DMS 273 (cell line): ENCODE measurements around the gene ARHGEF7.

Experiments
- DNase-seq: peaks from one replicate; lab custom pipeline; 2025; ENCODE audit not compliant: unreplicated experiment; lab: John Stamatoyannopoulos, UW

The ARHGEF7 gene

DNA sequence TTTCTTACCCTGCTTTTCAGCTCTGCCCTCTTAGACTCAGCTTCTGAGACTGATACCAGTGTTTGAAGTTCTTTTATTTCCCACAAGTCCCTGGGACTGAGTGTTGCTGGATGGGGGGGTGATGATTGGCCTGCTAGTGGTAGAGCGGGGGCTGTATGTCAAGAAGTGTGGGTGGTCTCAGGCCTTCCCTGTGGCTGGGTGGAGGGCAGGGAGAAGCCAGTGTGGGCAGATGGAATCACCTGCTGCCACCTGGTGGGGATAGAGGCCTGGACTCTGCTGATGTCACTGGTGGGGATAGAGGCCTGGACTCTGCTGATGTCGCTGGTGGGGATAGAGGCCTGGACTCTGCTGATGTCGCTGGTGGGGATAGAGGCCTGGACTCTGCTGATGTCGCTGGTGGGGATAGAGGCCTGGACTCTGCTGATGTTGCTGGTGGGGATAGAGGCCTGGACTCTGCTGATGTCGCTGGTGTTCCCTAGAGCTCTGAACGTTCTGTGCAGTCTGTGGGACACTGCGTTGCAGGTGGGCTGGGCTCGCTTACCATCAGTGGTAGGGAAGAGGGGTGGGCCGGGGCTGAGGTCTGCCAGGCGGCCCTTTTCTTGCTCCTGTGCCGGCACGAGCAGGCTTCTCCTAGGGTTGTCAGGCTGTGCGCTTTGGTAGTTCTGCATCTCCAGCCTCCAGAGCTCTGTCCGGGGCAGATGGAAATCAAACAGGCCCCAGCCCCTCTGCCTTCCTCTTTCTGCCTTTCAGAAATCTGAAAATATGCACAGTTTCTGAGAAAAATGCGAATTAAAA is 101.3 kb downstream of the ARHGEF7 start:
- peak; percentile 48 for DNase-seq

DNA sequence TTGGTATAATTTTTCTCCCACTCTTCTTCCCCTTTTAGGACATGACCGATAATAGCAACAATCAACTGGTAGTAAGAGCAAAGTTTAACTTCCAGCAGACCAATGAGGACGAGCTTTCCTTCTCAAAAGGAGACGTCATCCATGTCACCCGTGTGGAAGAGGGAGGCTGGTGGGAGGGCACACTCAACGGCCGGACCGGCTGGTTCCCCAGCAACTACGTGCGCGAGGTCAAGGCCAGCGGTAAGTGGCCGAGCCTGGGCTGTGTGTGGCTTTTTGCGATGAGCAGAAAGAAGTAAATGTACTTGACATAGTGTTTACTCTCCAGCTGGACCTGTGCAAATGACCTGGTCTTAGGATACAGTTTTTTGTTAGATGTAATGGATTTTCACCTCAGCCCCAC is 102.5 kb downstream of the ARHGEF7 start:
- no peak for DNase-seq

DNA sequence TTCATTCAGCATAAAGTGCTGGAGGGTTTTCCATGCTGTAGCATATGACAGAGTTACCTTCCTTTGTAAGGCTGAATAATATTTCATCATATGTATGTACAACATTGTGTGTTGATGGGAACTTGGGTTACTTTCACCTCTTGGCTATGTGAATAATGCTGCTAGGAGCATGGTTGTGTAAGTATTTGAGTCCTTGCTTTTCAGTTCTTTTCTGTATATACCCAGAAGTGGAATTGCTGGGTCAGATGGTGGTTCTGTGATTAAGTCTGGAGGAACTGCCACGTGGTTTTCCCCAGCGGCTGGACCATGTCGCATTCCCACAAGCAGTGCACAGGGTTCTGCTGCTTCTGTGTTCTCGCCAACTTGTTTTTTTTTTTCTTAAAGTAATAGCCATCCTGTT is 104.2 kb downstream of the ARHGEF7 start:
- no peak for DNase-seq

DNA sequence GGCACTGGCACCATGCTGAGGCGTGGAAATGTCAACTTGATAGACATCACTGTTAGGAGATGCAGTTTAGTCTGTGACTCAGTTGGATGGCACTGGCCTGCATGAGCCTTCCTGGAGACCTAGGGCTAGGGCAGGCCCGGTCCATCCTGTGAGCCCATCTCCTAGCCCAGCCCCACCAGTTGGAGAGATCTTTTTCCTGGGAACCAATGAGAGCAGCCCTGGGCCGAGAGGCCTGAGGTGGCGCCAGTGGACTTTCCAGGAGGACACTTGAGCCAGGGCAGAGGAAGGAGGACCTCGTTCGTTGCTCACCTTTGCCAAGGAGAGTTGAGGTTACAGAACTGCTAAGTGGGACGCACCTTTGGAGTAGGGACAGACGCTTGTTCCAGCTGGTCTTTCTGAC is 104.8 kb downstream of the ARHGEF7 start:
- DNase-seq, result no peak

DNA sequence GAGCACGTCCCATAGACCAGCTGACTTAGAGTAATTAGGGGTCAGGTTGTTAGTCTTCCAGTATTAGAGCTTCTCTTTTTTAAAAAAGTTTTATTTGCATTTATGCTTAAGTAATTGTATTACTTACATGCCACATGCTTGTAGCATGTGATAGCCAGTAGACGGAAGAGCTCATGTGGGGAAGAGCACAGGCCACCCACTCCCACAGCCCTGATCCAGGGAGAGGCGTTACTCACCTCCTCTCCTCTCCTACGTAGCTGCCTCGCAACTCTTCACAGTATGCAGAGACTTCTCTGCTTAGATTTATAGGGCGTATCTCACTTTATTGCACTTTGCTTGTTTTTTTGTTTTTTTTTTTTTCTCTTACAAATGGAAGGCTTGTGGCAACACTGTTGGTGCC is 110.1 kb downstream of the ARHGEF7 start:
- DNase-seq, result no peak

DNA sequence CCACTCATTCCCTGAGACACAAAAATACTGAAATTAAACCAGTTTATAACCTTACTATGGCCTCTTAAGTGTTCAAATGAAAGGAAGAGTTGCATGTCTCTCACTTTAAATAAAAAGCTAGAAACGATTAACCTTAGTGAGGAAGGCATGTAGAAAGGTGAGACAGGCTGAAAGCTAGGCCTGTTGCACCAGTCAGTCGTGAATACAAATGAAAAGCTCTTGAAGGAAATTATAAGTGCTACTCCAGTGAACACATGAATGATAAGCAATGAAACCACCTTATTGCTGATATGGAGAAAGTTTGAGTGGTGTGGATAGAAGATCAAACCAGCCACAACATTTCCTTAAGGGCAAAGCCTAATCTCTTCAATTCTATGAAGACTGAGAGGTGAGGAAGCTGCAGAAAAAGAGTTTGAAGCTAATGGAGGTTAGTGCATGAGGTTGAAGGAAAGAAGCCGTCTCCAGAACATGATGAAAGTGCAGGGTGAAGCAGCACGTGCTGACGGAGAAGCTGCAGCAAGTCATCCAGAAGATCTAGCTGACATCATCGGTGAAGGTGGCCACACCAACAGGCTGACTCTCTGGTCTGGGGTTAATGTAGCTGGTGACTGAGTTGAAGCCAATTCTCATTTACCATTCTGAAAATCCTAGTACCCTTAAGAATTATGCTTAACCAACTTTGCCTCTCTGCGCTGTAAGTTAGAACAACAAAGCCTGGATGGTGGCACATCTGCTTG is 110.9 kb downstream of the ARHGEF7 start:
- DNase-seq, result no peak

DNA sequence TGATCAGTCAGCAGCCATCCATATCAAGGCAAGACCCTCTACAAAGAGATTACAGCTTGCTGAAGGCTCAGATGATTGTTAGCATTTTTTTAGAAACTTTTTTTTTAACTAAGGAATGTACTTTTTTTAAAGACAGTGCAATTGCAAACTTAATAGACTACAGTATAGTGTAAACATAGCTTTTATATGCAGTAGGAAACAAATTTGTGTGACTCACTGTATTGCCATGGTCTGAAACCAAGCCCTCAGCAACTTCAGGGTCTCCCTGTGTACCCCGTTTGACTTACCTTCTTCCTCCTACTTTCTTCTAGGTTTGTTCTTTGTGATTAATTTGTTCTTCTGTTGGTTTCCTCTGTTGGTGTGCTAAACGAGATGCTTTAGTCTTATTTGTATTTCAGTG is 112.3 kb downstream of the ARHGEF7 start:
- DNase-seq, result no peak

DNA sequence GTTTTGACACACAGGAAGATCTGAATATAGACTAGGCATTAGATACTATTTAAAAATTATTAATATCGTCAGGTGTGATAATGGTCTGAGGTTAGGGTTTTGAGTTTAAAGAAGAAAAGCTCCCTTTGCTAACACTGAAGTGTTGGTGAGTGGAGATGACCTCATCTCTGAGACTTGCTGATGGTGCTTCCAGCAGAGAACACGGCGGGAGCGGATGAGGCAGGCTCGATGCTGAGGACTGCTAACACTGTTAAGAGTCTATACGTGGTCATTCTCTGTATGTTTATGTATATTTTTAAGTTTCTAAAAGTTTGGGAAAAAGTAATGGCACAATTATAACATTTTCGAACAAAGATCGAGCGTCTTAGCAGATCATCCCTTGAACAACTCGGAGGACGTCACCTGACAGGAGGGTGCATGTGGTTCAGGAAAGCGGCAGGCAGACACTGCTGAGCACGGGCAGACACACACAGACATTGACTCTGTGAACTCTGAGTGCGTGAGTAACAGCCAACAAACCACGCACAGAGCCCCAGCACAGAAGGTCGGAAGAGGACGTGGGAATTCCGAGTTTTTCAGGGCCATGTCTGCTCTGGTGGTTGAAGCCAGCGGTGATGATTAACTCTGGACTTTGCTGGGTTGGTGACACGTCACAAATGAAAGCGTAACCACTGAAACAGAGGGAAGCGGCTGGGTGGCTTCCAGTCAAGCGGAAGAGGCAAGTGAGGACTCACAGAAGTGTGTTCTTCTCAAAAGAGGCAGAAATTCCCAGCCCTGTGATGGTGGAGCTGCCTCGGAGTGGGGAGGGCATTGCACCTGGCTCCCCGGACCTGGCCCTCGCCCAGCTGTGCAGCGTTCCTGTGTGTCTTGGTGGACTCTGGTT is 113.4 kb downstream of the ARHGEF7 start:
- no peak for DNase-seq

DNA sequence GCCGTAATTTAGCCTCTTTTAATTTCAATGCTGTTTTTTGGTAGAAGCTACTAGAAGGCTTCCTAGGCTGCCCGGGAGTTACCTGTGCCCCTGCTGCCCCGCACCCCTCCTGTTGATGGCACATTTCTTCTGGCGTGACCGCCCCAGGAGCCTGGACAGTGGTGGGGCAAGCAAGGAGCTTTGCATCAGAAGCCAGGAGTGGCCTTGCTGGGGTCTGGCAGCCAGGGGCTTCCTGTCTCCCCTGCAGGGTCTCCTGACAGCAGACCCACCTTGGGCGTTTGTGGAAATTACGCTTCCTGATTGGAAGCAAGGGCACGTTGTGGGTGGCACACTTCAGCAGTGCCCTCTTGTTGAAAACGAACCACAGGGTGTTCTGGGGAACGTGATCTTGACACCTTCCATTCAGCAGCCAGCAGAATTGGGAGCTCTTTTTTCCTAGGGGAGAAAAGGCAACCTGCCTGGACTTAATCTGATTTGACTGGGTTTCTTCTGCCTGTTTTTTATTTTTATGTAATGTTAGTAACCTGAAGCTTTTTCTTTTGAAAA is 115.3 kb downstream of the ARHGEF7 start:
- no peak for DNase-seq

DNA sequence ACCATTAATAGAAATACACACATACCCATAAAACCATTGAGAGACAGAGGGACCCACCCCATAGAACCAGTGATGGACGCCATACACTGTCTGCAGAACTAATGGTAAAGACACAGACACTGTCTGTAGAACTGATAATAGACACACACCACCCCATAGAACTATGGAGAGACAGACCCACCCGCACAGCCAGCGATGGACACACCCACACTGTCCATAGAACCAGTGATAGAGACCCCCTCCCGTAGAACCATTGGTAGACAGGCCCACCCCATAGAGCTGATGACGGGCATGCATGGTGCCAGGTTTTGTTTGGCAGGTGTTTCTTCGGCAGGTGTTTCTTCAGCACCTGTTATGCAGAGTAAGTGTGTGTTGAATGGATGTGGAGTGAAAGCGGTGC is 117.1 kb downstream of the ARHGEF7 start:
- DNase-seq, result no peak

DNA sequence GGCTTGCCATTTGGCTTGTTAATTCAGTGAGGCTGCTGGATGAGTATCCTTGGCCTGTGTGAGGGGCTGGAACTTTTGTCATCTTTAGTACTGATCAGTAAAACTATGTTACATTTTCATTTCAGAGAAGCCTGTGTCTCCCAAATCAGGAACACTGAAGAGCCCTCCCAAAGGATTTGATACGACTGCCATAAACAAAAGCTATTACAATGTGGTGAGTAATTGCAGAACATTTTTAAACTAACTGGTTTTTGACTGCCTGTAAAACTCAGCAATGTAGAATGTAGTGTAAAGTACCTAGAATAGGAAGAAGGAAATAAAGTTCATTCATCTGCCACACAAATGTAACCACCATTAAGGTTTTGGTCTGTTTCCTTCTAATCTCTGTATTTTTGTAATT is 118.0 kb downstream of the ARHGEF7 start:
- no peak for DNase-seq

DNA sequence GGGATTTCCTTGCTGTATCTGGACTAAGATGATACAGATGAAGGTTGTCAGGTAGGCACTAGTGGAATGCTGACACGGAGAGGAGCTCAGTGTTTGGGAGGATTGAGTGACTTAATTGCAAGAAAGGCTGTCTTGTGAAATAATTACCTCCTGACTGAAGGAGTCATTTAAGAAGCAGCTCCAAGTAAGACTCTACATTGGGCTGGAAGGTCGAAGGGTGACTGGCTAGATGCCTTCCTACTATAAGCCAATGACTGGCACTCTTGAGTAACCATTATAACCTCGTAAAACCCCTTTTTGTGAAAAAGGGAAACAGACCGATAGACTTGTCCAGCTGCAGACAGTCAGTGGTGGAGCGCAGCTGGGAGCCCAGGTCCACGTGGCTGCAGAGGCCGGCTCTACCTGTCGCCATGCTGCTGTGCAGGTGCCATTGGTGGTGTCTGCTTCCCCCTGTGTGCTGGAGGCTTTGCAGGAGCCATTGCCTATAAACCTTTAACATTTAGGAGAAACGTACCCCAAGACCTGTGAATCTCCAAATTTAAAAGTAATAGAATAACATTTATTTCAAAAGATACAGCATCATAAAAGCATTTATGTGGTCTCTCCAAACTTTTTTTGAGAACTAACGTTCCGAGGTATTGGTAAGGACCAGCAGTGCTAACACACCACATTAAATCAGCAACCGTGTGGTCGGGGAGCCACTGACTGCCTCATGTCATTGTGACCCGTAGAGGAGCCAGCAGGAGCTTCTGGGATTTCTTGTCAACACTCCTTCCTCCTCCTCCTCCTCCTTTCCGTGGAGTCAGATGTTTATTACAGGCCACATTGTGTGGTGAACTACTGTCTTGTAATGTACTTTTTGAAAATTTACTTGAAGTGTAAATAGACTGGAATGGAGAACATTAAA is 124.9 kb downstream of the ARHGEF7 start:
- DNase-seq, result no peak

DNA sequence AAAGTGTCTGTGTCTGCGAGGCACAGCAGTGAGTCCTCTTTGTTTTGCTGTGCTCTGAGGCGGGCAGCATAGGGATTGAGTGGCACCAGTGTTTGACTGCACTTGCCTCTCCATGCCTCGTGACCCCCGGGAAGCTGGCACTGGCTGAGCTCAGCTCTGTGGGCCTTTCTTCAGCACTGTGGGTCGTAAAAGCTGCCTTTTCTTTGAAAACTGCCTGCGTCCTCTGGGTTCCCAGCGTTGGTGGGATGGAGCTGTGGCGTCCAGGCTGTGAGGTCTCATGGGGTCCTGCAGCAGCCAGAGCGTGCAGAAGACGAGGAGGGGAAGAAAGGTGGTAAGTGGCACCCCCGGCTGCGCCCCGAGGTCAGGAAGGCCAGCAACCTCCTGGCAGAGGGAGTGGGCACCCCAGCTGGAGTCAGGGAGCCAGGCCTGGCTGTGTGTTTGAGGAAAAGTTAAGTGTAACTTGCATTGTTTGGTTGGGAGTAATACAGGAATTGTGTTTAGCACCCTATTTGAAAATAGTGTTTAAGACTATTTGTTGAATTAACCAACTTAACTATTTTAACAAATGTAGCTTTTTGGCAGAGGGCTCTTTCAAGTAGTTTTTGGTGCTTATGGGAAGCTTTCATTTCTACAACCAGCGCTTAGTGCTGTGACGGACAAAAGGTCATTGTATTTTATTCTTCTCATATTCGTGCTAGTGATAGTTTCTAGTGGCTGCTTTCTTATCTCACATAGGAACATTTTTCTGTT is 126.1 kb downstream of the ARHGEF7 start:
- no peak for DNase-seq

DNA sequence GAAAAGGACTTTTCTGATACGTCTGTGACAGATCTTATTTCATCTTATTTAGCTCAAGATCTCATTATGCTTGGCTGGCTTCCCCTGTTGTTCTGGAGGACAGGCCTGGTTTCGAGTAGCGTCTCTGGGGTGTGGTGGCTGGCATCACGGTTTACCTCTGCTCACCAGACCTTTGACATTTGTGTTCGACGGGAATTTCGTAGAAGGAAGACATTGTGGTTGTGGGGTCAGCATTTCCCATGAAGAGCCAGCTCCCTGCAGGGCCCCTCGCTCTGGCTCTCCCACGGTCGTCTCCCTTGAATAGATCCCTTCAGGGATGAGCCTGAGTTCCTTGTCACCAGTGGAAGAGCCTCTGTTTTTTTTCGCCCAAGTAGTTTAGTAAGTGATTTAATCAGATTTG is 126.8 kb downstream of the ARHGEF7 start:
- no peak for DNase-seq

DNA sequence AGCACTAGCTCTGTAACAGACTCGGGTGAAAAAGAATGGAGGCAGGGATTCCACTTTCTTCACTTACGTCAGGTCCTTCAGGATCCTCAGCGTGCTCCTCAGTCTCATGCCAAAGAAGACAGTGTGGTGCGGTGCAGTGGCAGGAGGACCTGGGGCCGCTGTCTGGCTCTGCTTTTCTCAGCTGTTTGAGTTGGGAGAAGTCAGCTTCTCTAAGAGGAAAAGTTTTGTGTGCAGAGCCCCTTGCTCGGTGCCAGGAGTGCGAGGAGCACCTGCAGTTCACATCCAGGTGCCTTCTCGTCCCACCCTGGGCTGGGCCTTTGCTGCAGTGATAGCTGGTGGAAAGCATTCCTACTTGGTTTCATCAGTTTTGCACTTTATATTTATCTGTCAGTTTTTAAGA is 127.5 kb downstream of the ARHGEF7 start:
- no peak for DNase-seq

DNA sequence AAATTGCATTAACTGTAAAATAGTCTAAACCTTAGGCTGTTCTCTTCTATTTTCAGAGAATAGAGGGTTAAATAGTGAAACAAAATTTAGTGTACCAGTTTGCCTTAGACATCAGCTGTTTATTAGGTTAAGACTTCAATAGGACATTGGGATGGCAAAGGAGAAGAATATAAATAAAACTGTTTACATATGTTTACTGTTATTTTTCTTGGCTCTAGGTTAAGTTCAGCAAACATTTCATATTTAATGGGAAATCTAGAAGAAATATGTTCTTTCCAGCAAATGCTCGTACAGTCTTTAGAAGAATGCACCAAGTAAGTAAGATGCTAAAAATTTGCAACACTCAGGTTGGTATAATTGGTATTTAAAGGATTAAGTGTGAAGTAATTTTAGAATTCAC is 128.9 kb downstream of the ARHGEF7 start:
- no peak for DNase-seq

DNA sequence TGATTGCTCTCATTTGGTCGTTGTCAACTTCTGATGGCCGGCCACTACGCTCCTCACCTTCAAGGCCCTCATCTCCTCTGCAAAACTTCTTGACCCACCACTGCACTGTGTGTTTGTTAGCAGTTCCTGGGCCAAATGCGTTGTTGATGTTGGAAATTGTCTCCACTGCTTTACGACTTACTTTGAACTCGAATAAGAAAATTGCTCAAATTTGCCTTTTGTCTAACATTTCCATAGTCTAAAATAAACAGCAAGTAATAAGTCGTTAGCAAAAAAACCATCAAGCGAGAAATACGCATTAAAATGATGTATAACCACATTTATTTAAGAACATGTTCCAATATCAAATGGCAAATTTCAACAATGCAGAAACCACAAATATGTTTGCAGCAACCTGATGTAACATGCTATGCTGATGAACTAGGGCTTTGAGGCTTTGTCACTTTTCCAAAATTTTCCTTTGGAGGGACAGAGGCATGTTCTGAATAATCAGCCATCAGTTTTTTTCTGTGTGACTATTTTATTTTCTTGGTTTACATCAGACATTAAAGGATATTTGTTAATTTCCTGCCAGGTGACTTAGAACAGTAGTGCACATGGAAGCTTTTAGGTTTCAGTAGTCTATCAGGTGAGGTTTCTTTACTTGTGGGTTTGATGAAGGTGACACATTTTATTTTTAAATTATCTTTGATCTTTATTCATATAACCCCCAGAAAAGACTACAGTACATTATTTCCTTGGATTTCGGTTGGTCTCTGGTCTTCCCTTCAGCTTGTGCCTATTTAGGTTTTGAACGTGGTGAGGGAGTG is 130.7 kb downstream of the ARHGEF7 start:
- DNase-seq, result no peak

DNA sequence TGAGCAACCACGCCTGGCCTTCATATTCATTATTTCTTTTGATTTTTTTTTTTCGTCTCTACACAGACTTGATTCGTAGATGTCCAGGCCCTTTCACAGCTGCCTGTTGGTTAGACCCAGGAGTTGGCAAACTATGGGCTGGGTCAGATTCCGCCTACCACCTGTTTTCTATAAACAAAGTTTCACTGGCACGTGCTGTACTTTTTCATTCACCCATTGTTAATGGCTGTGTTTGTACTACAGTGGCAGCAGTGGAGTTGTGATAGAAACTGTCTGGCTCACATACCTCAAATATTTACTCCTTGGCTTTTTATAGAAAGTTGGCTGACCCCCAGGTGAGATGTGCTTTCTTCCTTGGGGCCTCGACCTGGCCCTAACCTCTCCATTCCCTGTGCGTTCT is 132.4 kb downstream of the ARHGEF7 start:
- DNase-seq, result no peak

DNA sequence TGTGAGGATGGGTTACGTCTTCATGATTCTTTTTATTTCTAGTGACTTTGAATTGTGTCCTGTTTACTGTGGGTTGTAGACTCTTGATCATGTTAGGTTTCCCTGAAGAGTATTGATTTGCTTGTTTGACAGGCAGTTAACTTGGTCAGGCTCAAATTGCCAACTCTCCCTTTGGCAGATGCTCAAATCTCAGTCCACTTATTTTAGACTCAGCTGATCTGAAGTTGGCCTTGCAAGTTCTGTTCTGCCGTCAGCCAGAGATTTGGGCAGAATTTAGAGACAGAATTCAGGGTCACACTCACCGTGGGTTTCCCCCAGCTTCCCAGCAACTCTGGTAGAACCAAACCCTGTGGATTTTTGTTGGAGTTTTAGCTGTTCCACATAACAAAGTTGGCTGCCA is 133.7 kb downstream of the ARHGEF7 start:
- DNase-seq, result no peak
